Kasumi-1 (cell line): Measurements from ENCODE around the gene HSPA6.
"Not testable (repeated sequence)": the region's sequence is repeated elsewhere in the genome, so short reads cannot be mapped to it uniquely, and the experiment has no call there.

Experiments
- DNase-seq, 2 experiments: peaks; one replicate each; lab custom pipeline; 2025; lab: John Stamatoyannopoulos, UW

The HSPA6 gene

DNA sequence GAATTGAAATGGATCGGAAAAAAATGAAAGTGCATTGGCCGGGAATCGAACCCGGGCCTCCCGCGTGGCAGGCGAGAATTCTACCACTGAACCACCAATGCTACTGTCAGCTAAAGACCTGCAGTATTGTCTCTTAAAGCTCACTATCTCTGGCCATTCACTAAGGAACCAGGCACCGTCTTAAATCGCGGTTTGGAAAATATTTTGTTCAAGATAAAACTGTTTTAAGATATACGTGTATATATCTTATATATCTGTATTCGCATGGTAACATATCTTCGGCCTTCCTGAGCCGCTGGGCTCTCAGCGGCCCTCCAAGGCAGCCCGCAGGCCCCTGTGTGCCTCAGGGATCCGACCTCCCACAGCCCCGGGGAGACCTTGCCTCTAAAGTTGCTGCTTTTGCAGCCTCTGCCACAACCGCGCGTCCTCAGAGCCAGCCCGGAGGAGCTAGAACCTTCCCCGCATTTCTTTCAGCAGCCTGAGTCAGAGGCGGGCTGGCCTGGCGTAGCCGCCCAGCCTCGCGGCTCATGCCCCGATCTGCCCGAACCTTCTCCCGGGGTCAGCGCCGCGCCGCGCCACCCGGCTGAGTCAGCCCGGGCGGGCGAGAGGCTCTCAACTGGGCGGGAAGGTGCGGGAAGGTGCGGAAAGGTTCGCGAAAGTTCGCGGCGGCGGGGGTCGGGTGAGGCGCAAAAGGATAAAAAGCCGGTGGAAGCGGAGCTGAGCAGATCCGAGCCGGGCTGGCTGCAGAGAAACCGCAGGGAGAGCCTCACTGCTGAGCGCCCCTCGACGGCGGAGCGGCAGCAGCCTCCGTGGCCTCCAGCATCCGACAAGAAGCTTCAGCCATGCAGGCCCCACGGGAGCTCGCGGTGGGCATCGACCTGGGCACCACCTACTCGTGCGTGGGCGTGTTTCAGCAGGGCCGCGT, at the start of gene HSPA6:
Gene HSPA6 (plus strand): TSS at position 724 of the 925 bp plus-strand sequence. CDS start 119 bp downstream, at position 843.
- DNase-seq = peak; percentile 38 to 39

- not testable (repeated sequence) for DNase-seq
Measured at GRCh38 chr1:161477711-161478110, 46.6 kb upstream of the HSPA6 start.

DNA sequence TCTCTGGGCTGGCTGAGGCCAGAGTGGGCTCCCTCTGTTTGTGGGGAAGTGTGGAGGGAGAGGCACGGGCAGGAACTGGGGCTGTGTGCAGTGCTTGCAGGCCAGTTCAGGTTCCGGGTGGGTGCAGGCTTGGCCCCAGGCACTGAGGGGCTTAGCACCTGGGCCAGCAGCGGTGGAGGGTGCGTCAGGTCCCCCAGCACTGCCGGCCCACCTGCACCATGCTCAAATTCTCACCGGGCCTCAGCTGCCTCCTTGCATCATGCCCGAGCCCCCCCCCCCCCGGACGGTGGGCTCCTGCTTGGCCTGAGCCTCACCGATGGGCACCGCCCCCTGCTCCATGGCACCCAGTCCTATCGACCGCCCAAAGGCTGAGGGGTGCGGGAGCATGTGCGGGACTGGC, 45.4 kb upstream of the HSPA6 start:
- no peak for DNase-seq

DNA sequence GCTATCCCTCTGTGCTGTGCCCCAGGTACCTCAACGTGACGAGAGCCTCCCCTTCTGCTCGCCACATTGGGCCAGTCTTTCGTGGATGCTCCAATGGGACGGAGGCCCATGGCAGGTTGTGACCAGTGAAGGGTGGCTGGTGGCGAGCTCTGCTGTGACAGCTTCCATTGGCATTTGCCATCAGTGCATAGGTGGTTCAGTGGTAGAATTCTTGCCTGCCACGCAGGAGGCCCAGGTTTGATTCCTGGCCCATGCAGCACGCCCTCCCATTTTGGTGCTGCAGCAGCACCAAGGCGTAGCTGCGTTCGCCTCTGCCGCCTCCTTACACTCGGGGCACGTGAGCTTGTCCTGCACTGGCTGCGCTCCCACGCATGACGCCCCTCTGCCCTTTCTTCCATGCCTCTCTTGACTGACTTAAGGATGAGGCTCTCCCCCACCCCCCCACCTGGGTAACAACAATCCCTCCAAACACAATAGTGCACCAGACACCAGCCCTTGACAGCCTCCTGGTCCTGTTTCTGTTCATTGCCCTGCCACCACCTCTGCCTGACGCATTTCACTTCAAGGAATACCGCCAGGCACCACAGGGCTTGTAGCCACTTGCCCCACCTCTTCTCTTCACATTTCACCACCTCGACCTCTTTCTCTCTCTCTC, 43.8 kb upstream of the HSPA6 start:
- DNase-seq = no peak

GRCh38 chr1:161481624-161482392, 42.5 kb upstream of the HSPA6 start:
- DNase-seq = no peak

DNA sequence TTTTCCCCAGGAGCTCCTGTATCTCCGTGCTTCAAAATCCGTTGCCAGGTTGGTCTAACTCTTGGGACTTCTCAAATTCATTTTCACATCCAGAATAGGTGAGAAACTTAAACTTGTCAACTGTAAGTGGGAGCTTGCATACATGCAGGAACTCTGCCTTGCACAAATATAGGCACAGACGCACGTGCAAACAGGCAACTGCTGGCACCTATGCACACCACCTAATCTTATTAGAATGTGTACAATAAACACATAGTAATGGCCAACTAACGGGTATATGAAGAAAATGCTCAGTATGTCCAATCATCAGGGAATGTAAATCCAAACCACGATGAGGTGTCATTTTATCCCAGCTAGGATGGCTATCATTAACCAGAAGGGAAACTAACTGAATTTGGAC, 41.7 kb upstream of the HSPA6 start:
- no peak for DNase-seq

DNA sequence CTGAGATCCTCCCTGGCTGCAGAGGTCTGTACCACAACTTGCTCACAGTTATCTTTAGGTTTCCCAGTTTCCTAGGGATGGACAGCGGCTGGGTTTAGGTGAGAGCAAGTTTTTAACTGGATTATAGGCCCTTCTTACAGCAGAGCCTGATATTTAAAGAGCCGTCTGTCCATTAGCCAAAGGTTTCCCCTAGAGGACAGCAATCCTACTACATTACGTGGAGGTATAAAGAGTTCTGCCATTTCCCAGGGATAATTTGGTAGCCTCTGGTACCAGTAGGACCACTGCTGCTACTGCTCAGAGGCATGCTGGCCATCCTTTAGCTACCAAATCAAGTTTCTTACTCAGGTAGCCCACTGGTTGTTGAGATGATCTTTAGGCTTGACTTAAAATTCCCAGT, 41.0 kb upstream of the HSPA6 start:
- DNase-seq = no peak

- DNase-seq = peak; percentile 57 to 78
Measured at GRCh38 chr1:161484613-161485012, 39.7 kb upstream of the HSPA6 start.

- DNase-seq = peak; percentile 74 to 87
Measured at GRCh38 chr1:161486806-161487741, 37.3 kb upstream of the HSPA6 start.

GRCh38 chr1:161491472-161491871, 32.9 kb upstream of the HSPA6 start:
- peak; percentile 12 to 44 for DNase-seq

GRCh38 chr1:161492827-161493226, 31.5 kb upstream of the HSPA6 start:
- DNase-seq = no peak

- DNase-seq = no peak
Measured at GRCh38 chr1:161494091-161494735, 30.1 kb upstream of the HSPA6 start.

GRCh38 chr1:161495490-161495889, 28.9 kb upstream of the HSPA6 start:
- DNase-seq = no peak

DNA sequence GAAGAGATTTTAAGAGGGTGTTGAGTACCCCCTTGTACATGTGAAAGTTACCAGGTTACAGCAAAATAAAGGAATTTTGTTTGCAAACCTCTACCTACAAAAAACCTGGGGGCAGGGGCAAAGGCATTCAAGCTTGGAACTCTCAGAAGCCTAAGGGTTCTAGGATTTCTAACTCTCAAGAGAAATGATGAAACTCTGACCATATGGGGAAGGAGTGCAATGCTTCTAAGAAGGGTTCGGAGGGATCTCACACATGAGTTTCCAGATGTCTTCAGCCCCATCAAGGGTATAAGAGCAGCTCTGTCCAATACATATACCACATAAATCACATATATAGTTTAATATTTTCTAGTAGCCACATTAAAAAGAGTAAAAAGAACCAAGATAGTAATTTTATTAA, 26.4 kb upstream of the HSPA6 start:
- no peak for DNase-seq

DNA sequence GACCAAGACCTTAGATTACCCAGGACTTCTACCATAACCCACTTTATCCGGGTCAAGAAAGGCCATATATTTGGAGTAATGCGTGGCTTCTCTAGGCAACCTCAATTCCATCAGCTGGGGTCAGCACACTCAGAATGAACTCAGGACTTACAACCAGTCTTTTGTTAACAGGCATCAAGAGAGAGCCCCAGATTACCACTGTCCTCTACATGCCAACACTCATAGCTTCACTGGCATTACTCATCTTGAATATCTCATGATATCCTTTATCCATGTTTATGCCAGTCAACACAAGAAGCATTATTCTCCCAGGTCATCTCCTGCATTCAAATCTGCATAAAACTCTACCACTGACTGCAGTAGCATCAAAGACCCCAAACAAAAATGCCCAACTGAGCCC, 25.7 kb upstream of the HSPA6 start:
- no peak for DNase-seq

DNA sequence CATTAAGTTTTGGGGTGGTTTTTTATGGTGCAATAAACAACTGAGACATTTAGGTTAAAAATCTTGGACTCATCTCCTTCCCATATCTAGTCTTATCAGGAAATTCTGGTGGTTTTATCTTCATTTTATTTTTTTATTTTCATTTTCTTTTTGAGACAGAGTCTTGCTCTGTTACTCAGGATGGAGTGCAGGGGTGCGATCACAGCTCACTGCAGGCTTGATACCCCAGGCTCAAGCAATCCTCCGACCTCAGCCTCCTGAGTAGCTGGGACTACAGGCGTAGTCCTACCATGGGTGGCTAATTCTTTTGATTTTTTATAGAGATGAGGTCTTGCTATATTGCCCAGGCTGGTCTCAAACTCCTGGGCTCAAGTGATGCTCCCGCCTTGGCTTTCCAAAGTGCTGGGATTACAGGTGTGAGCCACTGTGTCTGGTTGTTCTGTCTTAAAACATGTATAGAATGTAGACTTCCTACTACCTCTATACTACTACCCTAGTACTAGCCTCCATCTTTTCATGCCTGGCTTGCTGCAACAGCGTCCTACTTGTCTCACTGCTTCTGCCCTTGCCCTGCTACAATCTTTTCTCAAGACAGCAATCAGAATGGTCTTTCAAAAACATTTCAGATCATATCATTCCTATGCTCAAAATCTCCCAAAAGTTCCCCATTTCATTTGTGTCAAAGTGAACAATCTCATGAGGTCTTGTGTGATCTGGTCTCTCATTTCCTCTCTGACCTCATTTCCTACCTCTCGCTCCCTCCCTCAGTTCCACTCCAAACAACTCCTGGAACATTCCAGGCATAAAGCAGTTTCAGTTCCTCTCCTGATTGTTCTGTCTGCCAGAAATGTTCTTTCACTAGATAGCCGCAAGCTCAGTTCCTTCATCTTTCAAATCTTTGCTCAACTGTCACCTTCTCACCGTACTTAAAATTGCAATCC, 25.0 kb upstream of the HSPA6 start:
- DNase-seq = no peak

GRCh38 chr1:161501234-161501633, 23.1 kb upstream of the HSPA6 start:
- no peak for DNase-seq

- no peak for DNase-seq
Measured at GRCh38 chr1:161502181-161502580, 22.2 kb upstream of the HSPA6 start.

DNA sequence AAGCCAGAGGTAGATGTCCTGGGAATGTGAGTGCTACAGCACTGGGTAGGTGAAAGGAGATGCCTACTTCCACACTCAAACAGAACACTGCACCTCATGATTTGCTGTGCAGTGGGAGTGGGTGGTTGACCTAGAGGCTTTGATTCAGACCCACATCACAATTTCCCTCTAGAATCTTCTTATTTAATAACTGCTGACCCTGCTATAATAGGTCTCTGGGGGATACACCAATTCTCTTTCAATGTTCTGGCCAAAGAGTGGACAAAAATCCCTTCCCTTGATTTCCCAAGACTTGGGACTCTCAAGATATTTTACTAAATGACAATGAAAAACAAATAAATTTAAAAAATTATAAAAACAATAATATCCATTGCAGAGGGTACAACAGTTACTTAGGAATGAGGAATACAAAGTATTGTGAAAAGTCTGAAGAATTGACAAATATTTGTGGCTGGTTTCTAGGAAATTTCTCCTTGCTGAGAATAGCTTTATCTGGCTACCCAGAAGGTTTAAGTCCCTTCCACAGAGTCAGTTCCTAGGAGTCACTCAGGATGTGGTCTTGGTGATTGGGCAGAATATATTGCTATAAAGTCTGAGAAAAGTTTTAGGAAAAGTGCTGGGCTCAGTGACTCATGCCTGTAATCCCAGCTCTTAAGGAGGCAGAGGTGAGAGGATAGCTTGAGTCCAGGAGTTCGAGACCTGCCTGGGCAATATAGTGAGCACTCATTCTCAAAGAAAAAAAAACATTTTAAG, 21.5 kb upstream of the HSPA6 start:
- DNase-seq = peak in 1 of 2 experiments; percentile 13
